HepG2 (cell line): Measurements from ENCODE around the gene GRIN2D.

Experiments used
- CEBPZ ChIP-seq: IDR thresholded peaks from 2 replicates; pipeline ENCODE4 v1.6.1; 2012; ENCODE audit warnings: low read length, improper control_type of control experiment
- EEA1 ChIP-seq: sonication (generic); formaldehyde crosslinking; IDR thresholded peaks from 2 replicates; pipeline ENCODE4 v1.5.1; 2020; ENCODE audit warnings: mild to moderate bottlenecking, missing genetic modification reagents, borderline replicate concordance
- FOSL1 ChIP-seq: sonication (generic); formaldehyde crosslinking; IDR thresholded peaks from 2 replicates; pipeline ENCODE4 v1.9.0; 2021; ENCODE audit warnings: missing genetic modification reagents, borderline replicate concordance
- FOXP1 ChIP-seq, 2 experiments: fragments of 450-650 bp in 1 of 2; IDR thresholded peaks; 2 replicates each; pipeline ENCODE4 v1.6.1; 2017 to 2018; ENCODE audit warnings: antibody characterized with exemption in 1 of 2
- MTA3 ChIP-seq: sonication (generic); formaldehyde crosslinking; IDR thresholded peaks from 2 replicates; pipeline ENCODE4 v1.4.0; 2020; ENCODE audit warnings: missing genetic modification reagents
- POLR2A ChIP-seq, 2 experiments: IDR thresholded peaks; 2 replicates each; pipeline ENCODE4 v1.6.1; 2011; ENCODE audit warnings: low read depth in 2 of 2, low read length in 2 of 2, mild to moderate bottlenecking in 1 of 2, moderate library complexity in 1 of 2; ENCODE audit not compliant: insufficient read depth in 1 of 2
- ZNF431 ChIP-seq: sonication (generic); formaldehyde crosslinking; IDR thresholded peaks from 2 replicates; pipeline ENCODE4 v1.9.0; 2022; ENCODE audit warnings: missing genetic modification reagents, low read depth, mild to moderate bottlenecking, borderline replicate concordance
- ZNF558 ChIP-seq: sonication (generic); formaldehyde crosslinking; IDR thresholded peaks from 2 replicates; pipeline ENCODE4 v1.9.0; 2022; ENCODE audit warnings: mild to moderate bottlenecking, missing genetic modification reagents, borderline replicate concordance
- ZNF839 ChIP-seq: sonication (generic); formaldehyde crosslinking; IDR thresholded peaks from 2 replicates; pipeline ENCODE4 v1.4.0; 2020; ENCODE audit warnings: missing genetic modification reagents, mild to moderate bottlenecking, borderline replicate concordance

GRCh38 chr19:48442116-48443035 is 48.9 kb downstream of the GRIN2D start:
- TF ChIP-seq ZNF558 (CRISPR knock-in tag): no peak
- no peak for TF ChIP-seq MTA3
- no peak for TF ChIP-seq POLR2A (IDR thresholded peaks at IDR 0.05; ENCODE audit: insufficient read depth in 1 of 2, low read depth in 2 of 2, low read length in 2 of 2)
- TF ChIP-seq FOXP1 (IDR thresholded peaks at IDR 0.05): no peak
- no peak for TF ChIP-seq FOXP1 (CRISPR knock-in tag; IDR thresholded peaks at IDR 0.05)
- no peak for TF ChIP-seq CEBPZ
- TF ChIP-seq FOSL1: no peak
- TF ChIP-seq ZNF839 (CRISPR knock-in tag): no peak
- no peak for TF ChIP-seq EEA1 (CRISPR knock-in tag)
- TF ChIP-seq ZNF431: no peak
